GM12892 (cell line): ENCODE results near the gene RBM12.

Experiments
- POLR2A ChIP-seq: IDR thresholded peaks from 2 replicates; pipeline ENCODE4 v1.6.1; 2011; ENCODE audit warnings: low read depth, low read length, control low read depth
- POLR2AphosphoS5 ChIP-seq: IDR thresholded peaks from 2 replicates; pipeline ENCODE4 v1.6.1; 2011; ENCODE audit warnings: low read depth, low read length, control low read depth
- TAF1 ChIP-seq: IDR thresholded peaks from 2 replicates; pipeline ENCODE4 v1.6.1; 2011; ENCODE audit warnings: low read depth, mild to moderate bottlenecking, control low read depth, low read length, borderline replicate concordance

DNA sequence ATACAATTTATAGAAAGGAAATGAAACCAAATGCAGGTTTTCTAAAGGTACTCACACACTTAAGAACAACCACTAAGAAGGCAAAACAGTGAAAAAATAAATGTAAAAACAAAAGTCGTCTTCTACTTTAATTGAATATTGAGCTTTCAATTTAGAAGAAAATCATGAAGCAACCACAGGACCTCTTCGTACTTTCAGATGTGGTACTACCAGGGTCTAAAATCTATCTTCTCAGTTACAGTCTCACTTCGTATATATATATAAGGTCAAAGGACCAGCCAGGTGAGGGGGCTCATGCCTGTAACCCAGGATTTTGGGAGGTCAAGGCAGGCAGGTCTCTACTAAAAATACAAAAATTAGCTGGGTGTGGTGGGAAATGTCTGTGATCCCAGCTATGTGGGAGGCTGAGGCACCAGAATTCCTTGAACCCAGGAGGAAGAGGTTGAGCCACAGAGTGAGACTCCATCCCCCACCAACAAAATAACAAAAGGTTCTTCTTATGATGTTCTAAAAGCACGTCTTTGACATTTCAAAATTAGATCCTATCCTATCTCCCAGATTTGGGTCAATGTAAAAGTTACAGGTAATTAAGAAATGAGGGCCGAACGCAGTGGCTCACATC lies 47.0 kb upstream of the RBM12 start:
- TF ChIP-seq POLR2A, result no peak
- TF ChIP-seq POLR2AphosphoS5, result no peak
- TF ChIP-seq TAF1, result no peak
